Kidney epithelial cell (primary cell): Measurements from ENCODE around the gene MDN1. TPM values are rescaled to one million over a fixed set of nuclear protein-coding genes. Genes with fewer than 3 reads are reported as not detected.

Source experiments
- DNase-seq: peaks from one replicate; pipeline ENCODE4 v3.0.0-alpha.2; 2010; ENCODE audit warnings: low read depth
- H3K27me3 ChIP-seq: 2 replicates; pipeline ENCODE4 v1.6.0; 2011; ENCODE audit warnings: low read length; ENCODE audit not compliant: control insufficient read depth, insufficient read depth
- H3K36me3 ChIP-seq: 2 replicates; pipeline ENCODE4 v1.5.1; 2011; ENCODE audit warnings: low read length; ENCODE audit not compliant: control insufficient read depth, insufficient read depth
- H3K4me3 ChIP-seq: 2 replicates; pipeline ENCODE4 v1.5.1; 2011; ENCODE audit warnings: low read depth, mild to moderate bottlenecking, control low read depth, low read length
- total RNA-seq: library from RNA; depleted of rRNA; stranded (reverse); fragments of >200 nt; gene quantifications from 2 replicates; pipeline ENCODE4 v1.2.3, GENCODE V29; 2015
- TF ChIP-seq, protein P1 (sequence below): IDR thresholded peaks from 2 replicates; pipeline ENCODE4 v1.5.1; 2011; ENCODE audit warnings: mild to moderate bottlenecking, moderate library complexity, low read length, control low read depth, inconsistent platforms; ENCODE audit not compliant: insufficient read depth, poor library complexity, severe bottlenecking

Gene MDN1
- total RNA-seq, 1 donor from 2014 or later = 28.6 TPM

DNA sequence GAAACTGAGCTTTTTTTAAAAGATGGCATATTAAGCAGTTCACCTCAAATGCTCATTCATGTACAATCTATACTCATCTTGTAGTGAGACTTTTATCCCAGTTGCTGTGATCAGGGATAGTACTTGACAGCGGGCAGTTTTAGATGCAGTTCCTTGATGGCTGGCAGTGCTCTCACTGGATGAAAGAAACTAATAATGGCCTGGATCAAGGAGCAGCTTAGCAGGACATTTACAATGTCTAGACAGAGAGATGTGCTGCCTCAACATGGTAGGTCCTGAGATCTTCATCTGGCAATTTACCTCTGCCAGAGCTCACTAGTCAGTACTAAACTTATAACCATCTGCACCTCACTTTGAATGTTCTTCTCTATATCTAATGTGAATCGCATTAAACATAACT, 134.3 kb downstream of the MDN1 start:
- DNase-seq = no peak
- TF ChIP-seq, protein P1, sequence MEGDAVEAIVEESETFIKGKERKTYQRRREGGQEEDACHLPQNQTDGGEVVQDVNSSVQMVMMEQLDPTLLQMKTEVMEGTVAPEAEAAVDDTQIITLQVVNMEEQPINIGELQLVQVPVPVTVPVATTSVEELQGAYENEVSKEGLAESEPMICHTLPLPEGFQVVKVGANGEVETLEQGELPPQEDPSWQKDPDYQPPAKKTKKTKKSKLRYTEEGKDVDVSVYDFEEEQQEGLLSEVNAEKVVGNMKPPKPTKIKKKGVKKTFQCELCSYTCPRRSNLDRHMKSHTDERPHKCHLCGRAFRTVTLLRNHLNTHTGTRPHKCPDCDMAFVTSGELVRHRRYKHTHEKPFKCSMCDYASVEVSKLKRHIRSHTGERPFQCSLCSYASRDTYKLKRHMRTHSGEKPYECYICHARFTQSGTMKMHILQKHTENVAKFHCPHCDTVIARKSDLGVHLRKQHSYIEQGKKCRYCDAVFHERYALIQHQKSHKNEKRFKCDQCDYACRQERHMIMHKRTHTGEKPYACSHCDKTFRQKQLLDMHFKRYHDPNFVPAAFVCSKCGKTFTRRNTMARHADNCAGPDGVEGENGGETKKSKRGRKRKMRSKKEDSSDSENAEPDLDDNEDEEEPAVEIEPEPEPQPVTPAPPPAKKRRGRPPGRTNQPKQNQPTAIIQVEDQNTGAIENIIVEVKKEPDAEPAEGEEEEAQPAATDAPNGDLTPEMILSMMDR = no peak
- Histone ChIP-seq H3K4me3 (no peak overlapping the region), H3K36me3 (peaks cover 1% of the 10 kb centered on the region), H3K27me3 (no peaks in the 10 kb centered on the region)

DNA sequence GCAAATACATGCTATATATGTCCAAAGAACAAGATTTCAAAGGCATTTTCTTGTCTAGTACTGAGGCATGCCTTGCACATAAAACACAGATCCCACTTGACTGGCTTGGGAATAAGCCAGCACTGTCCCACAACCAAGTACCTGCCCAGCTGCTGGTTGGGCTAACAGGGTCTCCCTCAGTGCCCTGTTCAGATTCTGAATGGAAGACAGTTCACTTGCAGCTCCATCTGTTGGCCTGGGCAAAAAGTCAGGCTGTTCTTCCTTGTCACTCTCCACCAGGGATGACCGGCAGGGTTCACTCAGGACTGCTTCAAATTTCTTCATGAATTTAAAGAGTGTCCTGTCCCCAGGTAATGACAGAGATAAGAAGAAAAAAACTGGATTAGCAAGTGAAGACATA, 136.6 kb downstream of the MDN1 start:
- Histone ChIP-seq H3K36me3 (peaks cover 1% of the 10 kb centered on the region), H3K27me3 (no peaks in the 10 kb centered on the region), H3K4me3 (no peak overlapping the region)
- DNase-seq = no peak
- TF ChIP-seq, protein P1 = no peak

DNA sequence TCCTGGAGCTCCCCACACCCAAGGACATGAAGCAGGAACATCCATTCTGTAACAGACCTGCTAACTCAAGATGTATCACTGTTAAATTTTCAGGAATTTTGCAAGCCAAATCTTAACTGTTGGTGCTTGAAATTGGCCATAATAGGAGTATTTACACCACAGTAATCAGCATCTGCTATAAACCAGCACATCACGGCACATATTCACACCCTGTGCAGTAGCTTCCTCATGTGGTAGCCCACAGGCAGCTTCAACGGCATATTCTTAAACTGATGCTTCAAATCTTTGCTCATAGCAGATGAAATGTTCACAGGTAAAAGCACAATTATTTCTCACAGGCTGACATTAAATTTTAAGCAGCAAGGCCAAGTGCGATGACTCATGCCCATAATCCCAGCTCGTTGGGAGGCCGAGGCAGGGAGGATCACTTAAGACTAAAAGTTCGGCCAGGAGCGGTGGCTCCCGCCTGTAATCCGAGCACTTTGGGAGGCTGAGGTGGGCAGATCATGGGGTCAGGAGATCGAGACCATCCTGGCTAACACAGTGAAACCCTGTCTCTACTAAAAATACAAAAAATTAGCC, 137.5 kb downstream of the MDN1 start:
- TF ChIP-seq, protein P1 = no peak
- Histone ChIP-seq H3K36me3 (peaks cover 2% of the 10 kb centered on the region), H3K27me3 (no peaks in the 10 kb centered on the region), H3K4me3 (no peak overlapping the region)
- DNase-seq = no peak

DNA sequence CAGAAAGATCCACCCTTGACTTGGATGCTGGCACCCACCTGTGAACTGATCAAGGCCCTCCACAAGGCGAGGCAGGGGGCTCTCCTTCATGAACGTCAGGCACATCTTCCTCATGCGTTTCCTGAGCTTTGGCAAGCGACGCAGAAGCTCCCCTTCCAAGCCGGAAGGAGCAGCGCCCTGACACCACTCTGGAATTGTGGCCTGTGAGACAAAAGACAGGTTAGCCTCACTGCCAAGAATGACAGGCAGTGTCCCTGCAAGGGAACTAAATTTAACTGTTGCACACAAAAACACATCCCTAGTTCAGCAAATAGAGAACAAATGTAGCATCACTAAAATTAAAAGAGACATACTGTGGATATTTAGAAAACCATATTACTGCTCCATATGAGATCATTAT, 139.0 kb downstream of the MDN1 start:
- no peak overlapping the region for H3K4me3 ChIP-seq
- peaks cover 2% of the 10 kb centered on the region for H3K36me3 ChIP-seq
- DNase-seq = no peak
- H3K27me3 ChIP-seq = no peaks in the 10 kb centered on the region
- TF ChIP-seq, protein P1 = no peak

DNA sequence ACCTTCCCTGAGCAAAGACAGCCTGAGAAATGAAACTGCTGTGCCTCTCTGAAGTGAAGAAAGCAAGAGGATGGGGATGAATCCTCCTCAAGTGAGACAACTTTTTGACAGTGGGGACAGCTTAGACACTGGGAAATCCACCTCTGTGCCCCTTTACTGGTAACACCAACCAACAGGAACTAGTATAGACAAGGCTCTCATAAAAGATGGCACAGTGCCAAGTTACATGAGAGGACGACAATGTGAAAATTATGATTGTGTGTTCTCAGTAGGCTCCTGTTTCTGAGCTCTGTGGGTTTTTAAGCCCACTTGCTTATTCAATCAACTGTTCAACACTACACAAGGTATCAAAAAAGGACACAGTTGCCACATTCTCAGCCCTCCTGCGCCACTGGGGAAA, 139.4 kb downstream of the MDN1 start:
- Histone ChIP-seq H3K27me3 (no peaks in the 10 kb centered on the region), H3K4me3 (no peak overlapping the region), H3K36me3 (peaks cover 2% of the 10 kb centered on the region)
- no peak for DNase-seq
- TF ChIP-seq, protein P1 = no peak
